Kidney tubule cell (primary cell): ENCODE data around the gene ELMOD3.
A peak's percentile ranks its signal among the peaks of the same experiment; 100 is the strongest.
"Not testable (repeated sequence)": the region's sequence is repeated elsewhere in the genome, so short reads cannot be mapped to it uniquely, and the experiment has no call there.

Experiments
- DNase-seq: peaks from one replicate; pipeline ENCODE4 v3.0.0-alpha.2; 2018; ENCODE audit warnings: low spot score

The ELMOD3 gene

GRCh38 chr2:85427300-85427835 lies 72.8 kb downstream of the ELMOD3 start:
- DNase-seq: no peak

GRCh38 chr2:85428343-85428881 lies 73.8 kb downstream of the ELMOD3 start:
- DNase-seq: no peak

- DNase-seq: no peak
Observed at GRCh38 chr2:85429213-85429923, 74.8 kb downstream of the ELMOD3 start.

- DNase-seq: no peak
Observed at GRCh38 chr2:85429924-85430289, 75.3 kb downstream of the ELMOD3 start.

- DNase-seq: no peak
Observed at GRCh38 chr2:85430752-85431569, 76.4 kb downstream of the ELMOD3 start.

- no peak for DNase-seq
Observed at GRCh38 chr2:85431570-85432205, 77.1 kb downstream of the ELMOD3 start.

GRCh38 chr2:85433511-85434089 lies 79.0 kb downstream of the ELMOD3 start:
- DNase-seq: peak; percentile 76

GRCh38 chr2:85434696-85435095 lies 80.1 kb downstream of the ELMOD3 start:
- DNase-seq: no peak

GRCh38 chr2:85435220-85435958 lies 80.8 kb downstream of the ELMOD3 start:
- peak; percentile 81 for DNase-seq

GRCh38 chr2:85435981-85436835 lies 81.6 kb downstream of the ELMOD3 start:
- no peak for DNase-seq

GRCh38 chr2:85436836-85437487 lies 82.4 kb downstream of the ELMOD3 start:
- no peak for DNase-seq

- DNase-seq: peak; percentile 80
Observed at GRCh38 chr2:85437488-85438200, 83.1 kb downstream of the ELMOD3 start.

- no peak for DNase-seq
Observed at GRCh38 chr2:85438201-85439024, 83.8 kb downstream of the ELMOD3 start.

- DNase-seq: peak; percentile 56
Observed at GRCh38 chr2:85439025-85439472, 84.5 kb downstream of the ELMOD3 start.

- not testable (repeated sequence) for DNase-seq
Observed at GRCh38 chr2:85439569-85439968, 85.0 kb downstream of the ELMOD3 start.

- no peak for DNase-seq
Observed at GRCh38 chr2:85439986-85440385, 85.4 kb downstream of the ELMOD3 start.

GRCh38 chr2:85440729-85441128 lies 86.2 kb downstream of the ELMOD3 start:
- DNase-seq: no peak
